Stimulated activated CD8-positive, alpha-beta memory T cell treated with anti-CD3 and anti-CD28 coated beads, Interleukin-15, amount 100 ng/mL, for 48 hours (primary cell): ENCODE data around the gene COL1A2.
A peak's percentile ranks its signal among the peaks of the same experiment; 100 is the strongest.

Experiments
- DNase-seq, 2 donors: peaks; one replicate each; pipeline ENCODE4 v3.0.0-alpha.2; 2020; ENCODE audit warnings: low read depth in 2 of 2

Gene COL1A2

DNA sequence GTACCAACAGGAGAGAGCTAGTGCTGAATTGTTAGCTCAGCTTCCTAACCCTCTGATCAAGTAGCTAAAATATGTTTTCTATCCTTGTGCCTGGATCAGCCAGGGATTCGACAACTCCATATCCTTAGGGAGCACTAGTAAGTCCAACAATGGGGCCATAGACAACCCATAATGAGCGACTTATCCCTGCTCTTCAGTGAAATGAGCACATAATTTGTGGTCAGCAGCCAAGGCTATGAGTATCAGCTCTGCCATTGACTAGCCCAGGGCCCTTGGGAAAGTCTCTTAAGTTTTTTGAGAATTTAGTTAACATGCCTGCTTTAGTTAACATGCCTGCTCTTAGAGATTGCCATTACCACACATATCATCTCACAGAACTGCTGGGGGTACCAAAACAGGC lies 39.3 kb downstream of the COL1A2 start:
- DNase-seq: no peak

DNA sequence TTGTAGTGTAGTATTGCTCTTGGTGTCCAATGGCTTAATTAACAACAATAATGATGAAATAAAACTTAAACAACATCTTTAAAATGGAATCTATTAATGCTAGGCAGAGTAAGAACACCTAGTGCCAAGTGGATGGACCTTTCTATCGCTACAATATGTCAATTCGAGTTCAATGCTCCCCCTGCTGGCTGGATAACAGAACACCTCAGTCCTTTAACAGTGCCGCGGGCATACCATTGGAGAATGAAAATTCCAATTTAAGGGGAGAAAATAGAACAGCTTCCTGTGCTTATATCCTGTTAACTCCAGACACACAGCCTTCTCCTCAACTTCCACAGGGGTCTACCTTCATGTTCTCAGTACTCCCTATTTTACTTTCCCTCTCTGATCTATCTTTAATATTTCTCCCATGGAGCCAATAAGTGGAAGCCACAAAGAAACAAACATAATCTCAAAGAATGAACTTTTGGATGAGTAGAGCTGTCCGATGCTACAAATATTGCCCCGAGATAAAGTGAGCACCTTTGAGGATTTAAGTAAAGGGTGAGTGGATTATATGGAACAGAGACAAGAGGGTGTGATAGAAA lies 41.4 kb downstream of the COL1A2 start:
- DNase-seq: peak; percentile 8 to 15

DNA sequence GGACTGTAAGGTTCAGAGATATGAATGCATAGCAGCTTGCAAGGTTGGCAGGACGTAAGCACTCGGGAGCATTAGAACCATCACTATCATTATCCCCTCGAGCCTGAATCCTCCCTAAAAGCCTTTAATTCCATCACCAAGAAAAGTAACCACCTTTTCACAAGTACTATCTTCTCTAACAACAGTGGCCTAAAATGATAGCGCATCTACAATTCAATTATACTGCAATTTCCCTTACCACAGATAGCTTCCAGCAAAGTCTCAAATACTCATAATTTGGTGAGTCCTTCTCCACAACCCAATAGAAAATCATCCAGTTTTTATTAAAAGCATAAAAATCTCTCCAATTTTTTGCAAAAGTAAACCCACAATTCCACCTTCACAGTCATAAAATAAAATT lies 42.0 kb downstream of the COL1A2 start:
- no peak for DNase-seq

DNA sequence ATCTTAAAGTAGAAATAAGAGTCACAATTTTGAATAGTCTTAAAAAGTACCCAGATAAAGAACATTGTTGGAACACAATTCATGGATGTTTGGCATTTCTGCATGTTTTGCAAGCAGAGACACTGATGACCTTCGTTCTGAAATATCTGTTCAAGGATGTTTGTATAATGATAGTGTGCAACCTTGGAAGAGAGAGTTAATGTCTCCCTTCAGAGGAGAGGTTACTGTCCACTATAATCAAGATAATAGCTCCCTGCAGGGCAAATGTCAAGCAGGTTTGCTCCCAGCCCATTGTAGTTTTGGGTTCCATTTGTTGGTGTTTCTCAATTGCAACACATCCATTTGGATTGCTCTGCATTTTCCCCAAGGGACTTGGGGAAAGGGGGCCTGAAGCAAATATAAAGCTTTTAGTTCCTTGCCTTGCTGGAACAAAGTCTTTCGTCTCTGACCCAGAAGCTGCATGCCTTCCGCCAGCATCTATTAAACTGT lies 45.2 kb downstream of the COL1A2 start:
- no peak for DNase-seq

DNA sequence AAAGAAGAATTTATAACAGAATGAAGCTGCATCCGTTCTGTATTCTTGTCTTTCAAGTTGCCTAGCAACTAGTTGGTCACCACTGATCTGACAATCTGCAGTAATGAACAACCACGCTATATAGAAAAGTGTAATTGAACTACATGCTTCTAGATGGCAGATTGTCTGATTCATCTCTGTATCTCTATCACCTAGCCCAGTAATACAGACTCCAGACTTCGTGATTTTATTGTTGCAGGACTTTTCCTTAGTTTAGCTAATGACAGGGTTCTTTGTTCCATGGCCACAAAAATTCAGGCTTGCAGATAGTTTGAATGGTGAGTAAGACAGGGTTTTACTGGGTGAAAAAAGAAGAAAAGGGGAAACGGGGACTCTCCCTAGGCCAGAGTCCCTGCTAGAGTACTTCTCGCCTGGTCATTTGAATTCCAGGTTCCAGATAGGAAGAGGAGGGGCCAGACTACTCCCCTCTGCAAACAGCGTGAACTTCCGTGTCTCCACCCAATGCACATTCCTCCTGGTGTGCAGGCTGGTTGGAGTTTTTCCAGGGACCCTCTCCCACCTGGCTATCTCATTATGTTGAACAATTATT lies 45.9 kb downstream of the COL1A2 start:
- no peak for DNase-seq

DNA sequence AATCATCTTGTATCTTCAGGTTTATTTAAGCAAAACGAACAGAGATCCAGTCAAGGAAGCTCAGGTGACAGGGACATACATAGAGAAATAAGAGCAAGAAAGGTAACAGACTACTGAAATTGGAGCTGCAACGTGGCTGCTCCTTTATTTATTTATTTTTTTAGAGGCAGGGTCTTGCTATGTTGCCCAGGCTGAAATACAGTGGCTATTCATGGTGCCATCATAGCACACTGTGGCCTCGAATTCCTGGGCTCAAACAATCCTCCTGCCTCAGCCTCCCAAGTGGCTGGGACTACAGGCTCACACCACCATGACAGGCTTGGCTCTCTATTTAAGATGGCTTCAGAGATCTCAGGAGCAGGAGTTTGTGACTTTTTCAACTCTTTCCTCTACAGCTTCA lies 46.4 kb downstream of the COL1A2 start:
- no peak for DNase-seq

DNA sequence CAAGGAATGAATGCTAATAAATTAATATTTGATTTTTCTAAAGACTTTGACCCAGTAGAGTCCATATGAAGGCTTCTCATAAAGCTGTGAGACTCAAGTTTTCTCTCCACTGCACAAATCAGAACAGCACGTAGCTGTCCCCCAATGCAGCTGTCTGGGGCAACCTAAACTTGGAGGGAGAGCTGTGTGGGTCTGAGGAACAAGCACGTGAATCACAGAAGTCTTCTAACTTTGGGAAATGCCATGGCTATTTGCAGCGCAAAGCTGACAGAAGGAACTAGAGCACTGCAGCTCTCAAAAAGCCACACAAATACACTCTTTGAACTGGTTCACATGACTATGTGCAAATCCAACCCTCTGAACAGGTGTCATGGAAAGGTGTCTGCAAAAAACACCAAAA lies 47.9 kb downstream of the COL1A2 start:
- DNase-seq: no peak

DNA sequence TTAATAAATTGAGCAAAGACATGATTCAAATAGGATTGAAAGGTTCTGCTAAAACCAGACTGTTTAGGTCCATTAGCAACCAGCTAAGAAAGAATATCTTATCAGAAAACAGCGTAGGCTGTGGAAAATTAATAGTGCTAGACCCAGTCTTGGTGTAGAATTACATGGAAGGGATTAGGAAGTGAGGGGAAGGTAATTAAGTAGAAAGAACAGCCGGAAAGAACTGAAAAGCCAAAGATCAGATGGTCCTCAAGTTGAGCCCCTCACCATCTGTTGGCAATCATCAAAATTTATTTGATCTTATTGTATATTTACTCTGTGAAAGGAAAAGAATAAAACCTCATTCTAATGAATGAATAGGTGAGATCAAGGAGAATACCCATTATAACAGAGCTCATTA lies 50.1 kb downstream of the COL1A2 start:
- DNase-seq: no peak

DNA sequence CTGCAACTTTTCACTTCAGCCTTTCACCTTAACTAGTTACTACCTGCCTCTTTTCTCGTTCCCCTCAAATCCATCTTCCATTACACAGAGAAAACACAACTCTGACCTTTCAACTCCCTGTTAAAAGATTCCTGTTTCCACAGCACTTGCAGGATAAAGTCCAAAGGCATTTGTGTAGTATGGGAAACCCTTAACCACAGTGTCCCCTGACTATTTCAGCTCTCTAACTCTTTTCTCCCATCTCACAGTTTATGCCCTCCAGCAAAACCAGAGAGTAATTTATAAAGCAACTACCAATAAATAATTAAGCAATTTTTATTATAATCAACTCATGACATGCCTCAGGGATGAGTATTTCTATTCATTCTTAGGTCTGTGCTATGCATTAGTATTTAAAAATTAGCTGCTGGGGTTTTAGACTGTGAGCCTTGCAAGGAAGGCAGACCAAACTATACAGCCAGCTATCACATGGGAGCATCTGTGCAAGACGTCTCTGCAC lies 51.0 kb downstream of the COL1A2 start:
- DNase-seq: no peak

DNA sequence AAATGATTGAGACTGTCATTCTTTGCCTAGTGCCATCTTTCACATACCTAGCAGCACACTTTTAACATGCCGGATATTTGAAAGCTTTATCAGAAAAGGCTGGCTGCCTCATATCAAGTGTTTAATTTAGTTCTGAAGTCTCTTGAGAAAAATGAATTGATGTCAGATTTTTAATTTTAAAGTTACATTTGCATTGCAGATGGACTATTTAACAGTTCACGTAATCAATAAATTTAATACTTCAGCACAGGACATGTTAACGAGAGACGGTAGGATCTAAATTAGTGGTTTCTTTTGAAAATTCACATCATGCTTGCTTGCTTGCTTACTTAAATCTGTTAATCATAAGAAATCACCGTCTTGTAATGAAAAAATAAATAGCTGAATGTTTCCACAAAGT lies 51.6 kb downstream of the COL1A2 start:
- DNase-seq: no peak

DNA sequence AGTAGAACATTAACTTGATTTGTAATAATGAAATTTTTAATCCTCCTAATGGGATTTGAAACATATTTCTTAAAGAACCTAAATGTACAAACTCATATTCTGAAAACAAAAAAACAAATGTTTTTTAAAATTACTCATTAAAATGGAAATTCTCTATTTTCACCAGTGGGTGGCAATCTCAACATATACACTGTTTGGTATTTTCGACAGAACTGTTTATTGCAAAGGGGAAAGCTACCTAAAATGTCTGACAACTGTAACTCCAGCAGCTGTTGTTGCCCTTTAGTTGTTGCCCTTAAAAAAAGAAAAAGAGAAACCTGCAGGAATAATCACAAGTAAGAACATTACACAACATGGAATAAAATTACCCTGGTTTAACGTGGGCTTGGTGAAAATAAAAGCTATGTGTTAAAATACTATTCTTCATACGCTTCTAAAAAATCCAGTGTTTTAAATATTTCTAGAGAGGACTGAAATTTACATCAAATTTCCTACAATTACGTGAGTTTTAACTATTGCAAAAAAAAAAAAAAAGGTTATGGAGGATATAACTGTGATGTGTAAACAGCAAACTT lies 54.5 kb downstream of the COL1A2 start:
- DNase-seq: no peak

DNA sequence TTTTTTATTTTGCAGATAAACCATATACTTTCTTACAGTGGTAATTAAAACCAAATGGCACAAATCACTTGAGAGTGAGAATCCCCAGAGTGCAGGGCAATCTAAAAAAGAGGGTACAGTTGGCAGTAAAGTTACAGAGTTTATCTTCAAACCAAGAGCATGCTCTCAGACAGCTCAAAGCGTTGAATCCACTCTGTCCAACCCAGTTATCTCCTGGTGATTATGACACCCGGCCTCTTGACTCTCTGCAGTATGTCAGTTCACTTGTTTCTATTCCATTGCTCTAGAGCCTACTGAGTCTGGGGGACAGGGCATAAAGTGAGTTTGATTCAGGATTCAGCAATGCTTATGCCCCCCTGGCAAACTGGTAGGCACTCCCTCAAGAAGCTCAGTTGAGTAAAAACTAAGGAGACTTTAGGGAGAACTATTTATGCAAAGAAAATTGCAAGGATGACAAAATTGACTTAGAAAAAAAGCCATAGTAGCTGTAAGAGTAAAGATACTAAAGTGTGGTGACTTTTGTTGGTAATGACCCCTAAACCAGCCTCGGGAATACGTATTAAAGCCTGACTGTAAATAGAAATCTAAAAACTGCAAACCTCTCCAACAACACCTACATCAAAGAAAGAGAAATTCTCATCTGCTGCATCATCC lies 55.5 kb downstream of the COL1A2 start:
- DNase-seq: no peak

DNA sequence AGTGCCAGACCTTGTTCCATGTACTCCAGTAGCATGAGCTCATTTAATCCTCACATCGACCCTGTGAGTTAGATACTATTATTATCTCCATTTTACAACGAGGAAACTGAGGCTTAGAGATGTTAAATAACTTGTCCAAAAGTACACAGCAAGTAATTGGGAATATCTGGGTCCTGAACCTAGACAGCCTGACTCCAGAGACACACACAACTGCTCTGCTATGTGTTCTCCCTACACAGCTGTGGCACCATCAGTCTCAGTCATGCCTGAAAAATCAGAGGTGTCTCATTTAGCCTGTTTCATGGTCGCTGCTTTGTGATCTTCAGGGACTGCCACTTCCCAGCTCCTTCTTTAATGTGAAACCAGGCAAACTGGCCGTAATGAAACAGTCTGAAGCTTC lies 56.5 kb downstream of the COL1A2 start:
- no peak for DNase-seq

DNA sequence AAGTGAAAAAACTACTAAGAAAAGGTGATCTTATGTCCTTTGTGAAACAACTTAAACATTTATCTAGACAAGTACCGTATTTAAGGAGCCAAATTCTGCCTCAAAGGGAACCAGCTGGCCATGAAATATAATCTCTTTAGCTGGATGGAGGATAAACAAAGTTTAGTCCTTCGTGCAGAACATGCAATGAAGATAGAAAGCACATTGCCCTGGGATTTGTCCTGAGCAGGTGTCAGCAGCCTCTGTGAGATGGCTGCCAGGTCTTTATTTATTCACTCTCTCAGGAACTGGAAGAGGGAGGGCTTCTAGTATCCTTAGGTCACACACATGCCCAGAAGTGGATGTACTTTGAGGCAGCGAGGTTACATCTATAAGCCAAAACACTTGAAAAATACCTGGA lies 57.5 kb downstream of the COL1A2 start:
- DNase-seq: no peak

DNA sequence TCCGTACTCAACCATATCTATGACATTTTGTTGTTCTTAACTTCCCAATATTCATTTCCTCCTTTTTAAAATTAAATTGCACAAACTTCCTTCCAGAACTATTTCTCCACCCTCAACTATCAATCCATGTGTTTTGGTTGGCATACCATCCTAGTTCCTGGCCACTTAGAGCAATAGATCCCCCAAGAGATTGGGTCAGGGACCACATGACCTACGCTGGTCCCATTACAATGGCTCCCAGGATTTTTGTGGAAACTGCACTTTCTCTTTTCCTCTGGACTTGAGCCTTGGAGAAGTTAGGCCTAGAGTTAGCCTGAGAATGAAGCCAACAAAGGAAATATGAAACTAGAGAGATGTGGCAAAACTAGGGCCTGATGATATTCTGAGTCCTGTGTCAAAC lies 59.2 kb downstream of the COL1A2 start:
- DNase-seq: no peak

DNA sequence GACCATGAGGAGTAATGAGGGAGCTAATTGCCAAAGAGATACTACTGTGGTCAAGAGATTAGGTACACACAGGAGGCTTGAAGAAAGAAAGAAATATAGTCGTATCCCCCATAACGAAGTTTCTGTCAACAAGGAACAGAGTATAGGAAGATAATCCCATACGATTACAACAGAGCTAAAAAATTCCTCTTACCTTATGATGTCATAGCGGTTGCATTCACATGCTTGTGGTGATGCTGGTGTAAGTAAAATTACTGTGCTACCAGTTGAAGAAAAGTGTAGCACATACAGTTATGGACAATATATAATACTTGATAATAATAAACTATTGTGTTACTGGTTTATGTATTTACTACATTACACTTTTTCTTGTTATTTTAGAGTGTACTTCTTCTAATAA lies 63.3 kb downstream of the COL1A2 start:
- no peak for DNase-seq

DNA sequence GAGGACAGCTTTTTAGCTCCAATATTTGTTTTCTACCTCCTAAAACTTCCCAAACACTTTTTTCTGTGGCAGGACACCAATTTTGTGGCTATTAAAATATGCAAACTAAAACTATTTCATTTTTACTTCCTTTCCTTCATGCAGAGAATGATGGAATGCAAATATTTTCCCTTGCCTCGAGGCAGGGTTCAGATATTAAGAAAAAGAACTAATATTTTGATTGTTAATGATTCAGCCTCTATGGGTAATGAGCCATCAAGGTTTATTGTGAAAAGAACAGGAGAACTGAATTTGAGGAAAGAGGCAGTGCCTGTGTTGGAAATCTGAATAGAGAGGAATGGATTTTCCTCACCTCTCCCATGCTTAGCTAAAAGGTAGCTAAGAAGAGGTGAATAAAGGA lies 71.8 kb downstream of the COL1A2 start:
- DNase-seq: no peak

DNA sequence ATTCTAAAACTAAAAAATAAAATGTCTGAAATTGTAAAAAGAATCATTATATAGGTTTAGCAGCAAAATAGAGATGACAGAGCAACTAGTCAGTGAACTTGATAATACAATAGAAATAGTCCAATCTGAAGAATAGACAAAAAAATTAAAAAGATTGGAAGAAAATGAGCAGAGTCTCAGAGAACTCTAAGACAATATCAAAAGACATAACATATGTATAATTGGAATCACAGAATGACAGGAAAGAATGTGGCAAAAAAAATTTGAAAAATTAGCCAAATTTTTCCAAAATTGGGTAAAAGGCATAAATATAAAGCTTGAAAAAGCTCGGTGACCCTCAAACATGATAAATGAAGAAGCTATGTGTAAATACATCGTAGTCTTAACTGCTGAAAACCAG lies 76.9 kb downstream of the COL1A2 start:
- DNase-seq: no peak

DNA sequence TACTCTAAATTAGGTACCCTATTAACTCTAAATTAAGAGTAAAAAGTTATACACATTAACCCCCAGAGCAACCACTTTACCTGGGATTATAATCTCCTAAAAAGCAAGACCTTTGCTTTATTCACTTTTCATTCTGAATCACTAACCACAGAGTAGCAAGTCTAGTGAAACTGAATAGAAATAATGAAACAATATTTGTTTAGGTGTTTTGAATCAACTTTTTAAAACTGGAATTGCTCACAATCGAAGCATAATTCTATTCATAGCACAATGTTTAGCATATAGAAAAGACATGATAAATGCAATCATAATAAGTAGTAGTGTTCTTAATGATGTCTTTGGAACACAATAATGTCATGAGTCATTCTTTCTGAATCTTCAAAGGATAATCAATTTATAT lies 77.9 kb downstream of the COL1A2 start:
- DNase-seq: no peak

DNA sequence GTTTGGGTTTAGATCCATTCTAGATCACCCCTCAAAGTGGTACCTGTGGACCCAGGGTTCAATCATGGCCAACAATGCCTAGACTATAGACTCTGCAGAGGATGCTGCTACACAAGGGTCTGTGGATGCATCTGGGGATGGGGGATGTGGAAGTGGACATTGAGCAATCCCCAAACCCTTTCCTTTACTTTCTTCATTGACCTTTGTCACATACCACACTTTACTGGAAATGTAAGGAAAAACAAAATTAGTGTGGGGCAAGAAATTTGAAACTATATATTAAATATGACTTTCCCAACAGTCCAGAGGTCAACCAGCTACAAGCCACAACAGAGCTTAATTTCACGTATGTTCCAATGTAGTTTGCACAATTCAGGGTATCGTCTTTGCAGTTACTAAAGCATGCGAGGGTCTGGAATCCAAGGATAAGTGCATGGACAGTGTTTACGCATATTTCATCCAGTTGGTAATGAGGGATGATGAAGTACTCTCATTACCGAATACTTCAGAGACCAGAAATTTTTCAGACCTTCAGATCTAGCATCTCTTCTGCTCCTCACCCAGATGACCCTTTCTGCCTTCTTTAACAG lies 81.7 kb downstream of the COL1A2 start:
- no peak for DNase-seq

DNA sequence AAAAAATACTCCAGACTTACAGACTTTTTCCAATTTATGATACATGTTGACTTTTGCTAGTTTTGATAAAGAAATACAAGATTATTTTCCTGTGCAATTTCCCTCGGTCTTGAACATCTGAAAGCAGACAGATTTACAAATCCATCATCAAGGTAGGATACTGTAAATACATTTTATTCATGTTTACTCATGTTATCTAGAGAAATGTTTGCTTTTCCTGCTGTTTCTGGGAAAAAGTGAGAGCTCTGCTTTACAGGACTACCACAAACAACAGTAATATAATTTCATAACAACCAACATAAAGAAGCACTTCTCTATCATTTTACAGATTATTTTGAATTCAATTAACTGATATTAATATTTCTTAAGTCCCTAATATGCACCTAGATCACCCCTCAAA lies 83.2 kb downstream of the COL1A2 start:
- no peak for DNase-seq

DNA sequence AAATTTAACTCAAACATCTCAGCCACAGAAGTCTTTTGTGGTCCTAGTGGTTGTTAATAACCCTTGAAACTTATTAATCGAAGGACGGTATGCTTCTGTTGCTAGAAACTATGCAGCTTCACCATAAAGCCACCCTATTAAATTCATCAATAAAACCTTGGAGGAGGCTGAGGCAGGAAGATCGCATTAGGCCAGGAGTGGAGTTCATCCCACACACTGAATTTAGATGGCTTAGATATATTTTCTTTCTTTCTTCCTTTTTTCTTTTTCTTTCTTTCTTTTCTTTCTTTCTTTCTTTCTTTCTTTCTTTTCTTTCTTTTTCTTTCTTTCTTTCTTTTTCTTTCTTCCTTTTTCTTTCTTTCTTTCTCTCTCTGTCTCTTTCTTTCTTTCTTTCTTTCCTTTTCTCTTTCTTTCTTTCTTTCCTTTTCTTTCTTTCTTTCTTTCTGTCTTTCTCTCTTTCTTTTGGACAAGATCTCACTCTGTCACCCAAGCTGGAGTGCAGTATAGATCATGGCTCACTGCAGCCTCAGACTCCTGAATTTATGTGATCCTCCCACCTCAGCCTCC lies 84.0 kb downstream of the COL1A2 start:
- no peak for DNase-seq
